GM11168 (cell line): ENCODE results near the gene OR2A7.
"Not testable (repeated sequence)": the region's sequence is repeated elsewhere in the genome, so short reads cannot be mapped to it uniquely, and the experiment has no call there.

Experiments
- in situ Hi-C: fragments of 300-500 bp; cut with MboI; formaldehyde crosslinking; loops from one replicate; pipeline ENCODE4 v1.12.0; 2022; ENCODE audit warnings: low sequenced_read_pairs; ENCODE audit not compliant: unreplicated experiment

The OR2A7 gene, protein sequence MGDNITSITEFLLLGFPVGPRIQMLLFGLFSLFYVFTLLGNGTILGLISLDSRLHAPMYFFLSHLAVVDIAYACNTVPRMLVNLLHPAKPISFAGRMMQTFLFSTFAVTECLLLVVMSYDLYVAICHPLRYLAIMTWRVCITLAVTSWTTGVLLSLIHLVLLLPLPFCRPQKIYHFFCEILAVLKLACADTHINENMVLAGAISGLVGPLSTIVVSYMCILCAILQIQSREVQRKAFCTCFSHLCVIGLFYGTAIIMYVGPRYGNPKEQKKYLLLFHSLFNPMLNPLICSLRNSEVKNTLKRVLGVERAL

DNA sequence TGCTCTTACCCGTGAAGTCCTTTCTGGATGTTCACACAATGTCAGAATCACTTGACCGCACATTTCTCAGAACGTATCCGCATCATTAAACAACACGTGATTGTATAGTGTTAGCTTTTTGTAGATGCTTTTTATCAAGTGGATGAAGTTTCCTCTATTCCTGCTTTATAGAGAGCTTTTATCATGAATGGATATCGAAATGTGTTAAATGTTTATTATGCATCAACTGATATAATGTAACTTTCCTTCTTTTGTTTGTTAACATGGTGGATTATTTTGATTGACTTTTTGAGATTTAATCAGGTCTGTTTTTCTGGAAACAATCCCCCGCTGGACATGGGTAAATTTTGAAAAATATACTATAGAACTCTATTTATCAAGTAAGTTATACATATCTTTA, at the start of gene OR2A7:
Gene OR2A7, minus strand, starts transcription at position 101 of the 400 bp plus-strand sequence. CDS start 5,164 bp downstream, outside the sequence.
- in situ Hi-C loops, result not testable (repeated sequence)

DNA sequence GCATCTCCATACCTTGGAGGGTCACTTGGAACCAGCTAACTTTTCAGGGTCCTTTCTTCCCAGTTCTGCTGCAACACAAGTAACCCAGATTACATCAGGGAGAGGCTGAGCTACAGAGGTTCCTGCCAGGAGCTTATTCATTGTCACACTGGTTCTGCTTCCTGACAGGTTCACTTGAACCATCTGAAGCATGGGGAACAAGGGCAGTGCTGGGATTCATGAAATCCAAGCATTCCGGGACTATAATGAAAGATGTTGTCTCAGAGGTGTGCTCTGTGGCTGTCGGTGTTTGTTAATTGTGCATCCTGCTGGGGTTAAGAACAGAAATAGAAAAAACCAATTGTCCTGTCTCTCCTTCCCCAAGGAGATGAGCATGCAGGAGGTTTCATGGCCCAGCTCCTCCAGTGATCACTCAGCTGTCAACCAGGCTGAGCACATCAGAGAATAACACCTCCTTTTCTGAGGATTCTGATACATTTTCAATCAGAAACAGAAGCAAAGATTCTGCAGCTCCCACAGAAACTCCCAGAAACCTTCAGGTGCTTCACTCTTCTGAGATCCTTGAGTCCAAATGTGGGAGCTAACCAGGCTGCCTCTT, 47.4 kb upstream of the OR2A7 start, which contains the start of gene OR2A1:
Gene OR2A1, plus strand, starts transcription at position 548 of the 598 bp plus-strand sequence. CDS start 5,706 bp downstream, outside the sequence.
- in situ Hi-C loops, result not testable (repeated sequence)

DNA sequence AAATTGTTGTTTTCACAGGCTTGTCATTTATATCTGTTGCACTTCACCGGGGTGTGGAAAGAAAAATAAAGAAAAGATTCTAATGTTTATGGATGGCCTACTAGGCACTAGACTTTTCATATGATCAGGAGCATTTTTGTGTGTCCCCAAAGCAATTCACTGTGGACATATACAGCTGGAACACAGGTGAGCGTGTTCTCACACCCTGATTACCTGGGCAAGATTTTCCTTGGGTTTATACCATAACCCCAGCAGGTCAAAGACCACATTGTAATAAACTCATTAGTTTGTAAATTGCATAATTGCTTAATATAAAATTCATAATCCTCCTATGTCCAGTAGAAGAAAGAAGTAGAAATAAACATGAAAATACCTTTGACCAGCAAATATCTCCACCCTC, 46.6 kb upstream of the OR2A7 start:
- in situ Hi-C loops, result not testable (repeated sequence)

DNA sequence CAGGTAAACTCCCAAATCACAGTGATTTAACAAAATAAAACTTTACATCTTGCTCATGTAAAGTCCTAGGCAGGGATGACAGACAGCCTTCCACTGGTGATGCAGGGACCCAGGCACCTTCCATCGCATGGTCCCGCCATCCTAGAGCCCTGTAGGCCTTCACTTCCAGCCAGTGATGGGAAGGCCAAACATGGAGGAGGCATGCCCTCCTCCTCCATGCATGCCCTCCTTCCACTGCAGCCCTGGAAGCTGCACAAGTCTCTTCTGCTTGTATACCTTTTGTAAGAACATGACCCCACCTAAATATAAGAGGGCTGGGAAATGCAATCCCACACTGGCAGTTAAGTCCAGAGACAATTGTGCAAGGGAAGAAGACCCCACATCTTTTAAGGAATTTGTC, 45.1 kb upstream of the OR2A7 start:
- in situ Hi-C loops, result not testable (repeated sequence)

DNA sequence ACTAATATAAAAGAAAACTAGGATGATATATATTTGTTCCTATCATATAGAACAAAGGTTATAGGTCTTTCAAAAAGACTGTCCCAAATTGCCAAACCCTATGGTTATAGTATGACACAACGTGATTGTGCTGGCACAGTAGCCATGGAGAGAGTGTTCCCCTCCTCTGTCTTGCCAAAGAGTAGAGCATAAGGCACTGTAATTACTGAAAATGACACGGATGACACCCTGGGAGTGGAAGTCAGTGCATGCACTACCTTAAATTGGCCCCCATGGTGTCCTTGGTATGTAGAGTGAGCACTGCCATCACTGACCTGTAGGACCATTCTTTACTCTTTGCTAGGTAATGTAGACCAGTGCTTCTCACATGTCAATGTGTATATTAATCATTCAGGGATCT, 40.6 kb upstream of the OR2A7 start:
- in situ Hi-C loops, result not testable (repeated sequence)

DNA sequence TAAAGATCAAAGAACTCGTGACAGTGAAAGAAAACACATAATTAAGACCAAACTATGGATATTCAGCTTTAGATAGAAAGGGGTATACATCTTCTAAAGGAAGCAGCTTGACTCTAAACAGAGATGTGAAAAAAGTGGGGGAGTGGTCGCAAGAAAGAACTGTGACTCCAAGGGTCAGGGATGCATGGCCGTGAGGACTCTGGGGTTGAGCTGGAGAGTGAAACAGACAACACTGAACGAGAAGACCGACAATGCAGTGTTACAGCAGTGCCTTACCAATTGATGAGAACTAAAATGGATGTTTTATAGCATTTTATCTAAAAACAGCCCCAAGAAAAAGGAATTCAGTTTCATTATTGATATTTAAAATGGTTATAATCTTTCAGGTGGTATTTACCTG, 39.0 kb upstream of the OR2A7 start:
- in situ Hi-C loops, result not testable (repeated sequence)

DNA sequence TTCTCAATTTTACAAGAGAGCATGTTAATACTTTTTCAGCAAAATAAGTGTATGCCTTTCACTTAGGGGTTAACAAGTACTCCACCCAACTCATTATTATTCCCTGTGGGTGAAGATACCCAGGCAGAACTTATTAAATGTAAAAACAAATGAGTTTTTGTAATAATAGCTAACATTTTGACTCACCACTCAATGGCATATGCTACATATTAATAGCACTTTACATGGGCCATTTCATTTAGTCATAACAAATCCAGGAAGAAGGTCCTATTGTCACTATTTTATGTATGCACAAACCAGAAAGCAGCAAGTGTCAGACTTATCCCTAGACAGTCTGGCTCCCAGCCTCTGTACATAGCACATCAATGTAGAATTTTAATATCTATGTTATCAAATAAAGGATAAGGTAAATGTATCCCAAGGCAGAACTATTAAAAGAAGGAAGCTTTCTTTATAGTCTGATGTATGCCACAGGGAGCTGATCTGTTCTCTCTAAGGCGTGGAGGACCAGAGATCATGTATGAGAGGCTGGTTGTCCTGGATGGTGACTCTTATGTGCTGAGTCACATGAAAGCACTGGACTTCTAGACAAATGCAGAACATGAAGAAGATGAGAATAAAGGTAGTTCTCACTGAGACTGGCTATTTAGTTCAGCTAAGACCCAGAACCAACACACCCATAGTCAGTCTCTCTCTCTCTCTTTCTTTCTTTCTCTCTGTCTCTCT, 38.1 kb upstream of the OR2A7 start:
- in situ Hi-C loops, result not testable (repeated sequence)

DNA sequence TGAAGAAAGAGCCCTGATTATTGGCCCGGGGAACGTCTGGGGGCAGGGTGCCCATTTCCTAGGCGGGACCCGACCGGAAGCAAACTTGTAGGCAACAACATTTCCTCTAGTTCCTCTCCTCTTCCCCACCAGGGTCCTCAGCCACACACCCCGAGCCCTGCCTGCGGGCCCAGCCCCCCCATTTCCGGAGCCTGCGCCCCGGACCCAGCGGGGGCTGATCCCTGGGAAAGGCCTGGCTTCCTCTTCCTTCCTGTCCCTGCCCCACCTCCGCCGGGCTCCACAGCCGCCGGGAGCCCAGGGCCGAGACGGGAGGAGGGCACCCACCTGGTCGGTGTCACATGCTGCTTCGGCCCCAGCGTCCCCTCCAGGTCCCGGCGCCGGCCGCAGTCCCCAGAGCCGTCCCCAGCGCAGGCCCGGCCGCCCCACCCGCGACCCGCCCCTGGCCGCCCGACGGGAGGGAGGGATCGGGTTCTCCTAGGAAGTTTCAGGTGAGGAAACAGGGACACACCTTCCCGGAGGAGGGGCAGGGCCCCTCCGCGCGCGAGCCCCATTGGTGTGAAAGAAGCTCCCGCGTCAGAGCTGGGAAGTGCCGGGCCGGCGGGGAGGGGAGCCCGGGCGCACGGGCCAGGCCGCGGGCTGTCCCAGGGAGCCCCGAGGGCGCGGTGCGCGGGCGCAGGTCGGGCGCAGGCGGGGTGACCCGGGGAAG, 29.4 kb upstream of the OR2A7 start:
- in situ Hi-C loops, result not testable (repeated sequence)

DNA sequence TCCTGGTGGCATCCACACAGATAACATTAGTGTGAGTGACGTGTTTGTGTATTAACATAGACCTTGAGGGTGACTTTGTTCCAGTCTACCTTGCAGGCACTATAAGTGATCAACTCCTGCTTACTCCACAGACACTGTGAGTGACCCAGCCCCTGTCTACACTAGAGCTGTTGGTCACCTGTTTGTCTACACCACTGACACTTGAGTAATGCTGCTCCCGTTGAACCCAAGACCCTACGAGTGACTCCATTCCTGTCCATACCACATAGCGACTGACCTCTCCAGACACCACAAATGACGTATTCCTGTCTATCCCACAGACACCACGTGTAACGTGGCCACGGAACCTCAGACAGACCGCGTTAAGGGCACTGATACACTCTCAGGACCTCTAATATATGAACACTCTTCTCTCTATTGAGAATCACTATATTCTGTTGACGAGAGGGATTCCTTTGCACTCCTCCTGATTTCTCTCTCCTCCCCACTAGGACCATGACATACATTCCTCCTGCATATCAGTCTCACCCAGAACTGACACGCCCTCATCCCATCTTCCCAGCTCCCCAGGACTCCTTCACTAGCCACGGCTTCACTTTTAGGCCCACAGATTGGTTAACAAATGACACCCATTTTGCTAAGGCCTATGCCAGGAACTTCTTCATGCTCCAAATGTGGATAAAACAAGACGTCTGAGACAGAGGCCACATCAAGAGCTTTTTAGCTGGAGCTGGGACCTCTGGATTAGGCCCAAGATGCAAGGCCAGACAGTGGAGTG, 28.0 kb upstream of the OR2A7 start:
- in situ Hi-C loops, result not testable (repeated sequence)

DNA sequence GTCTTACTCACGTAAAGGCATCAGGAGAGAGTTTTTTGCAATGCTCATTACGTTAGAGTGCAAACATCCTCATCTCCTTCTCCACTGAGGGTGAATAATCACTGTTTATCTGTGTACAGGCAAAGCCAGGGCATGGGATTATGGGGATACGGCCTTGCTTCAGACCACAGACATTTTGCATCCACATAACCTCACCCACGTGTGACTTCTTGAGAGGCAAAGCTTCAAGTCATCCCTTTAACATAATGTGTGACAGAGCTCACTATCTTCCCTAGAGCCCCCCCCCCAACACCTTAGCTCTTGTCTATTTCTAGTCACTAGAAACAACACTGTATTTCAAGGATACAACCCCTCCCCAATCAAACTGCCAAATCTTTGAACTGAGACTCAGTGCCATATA, 27.0 kb upstream of the OR2A7 start:
- in situ Hi-C loops, result not testable (repeated sequence)

DNA sequence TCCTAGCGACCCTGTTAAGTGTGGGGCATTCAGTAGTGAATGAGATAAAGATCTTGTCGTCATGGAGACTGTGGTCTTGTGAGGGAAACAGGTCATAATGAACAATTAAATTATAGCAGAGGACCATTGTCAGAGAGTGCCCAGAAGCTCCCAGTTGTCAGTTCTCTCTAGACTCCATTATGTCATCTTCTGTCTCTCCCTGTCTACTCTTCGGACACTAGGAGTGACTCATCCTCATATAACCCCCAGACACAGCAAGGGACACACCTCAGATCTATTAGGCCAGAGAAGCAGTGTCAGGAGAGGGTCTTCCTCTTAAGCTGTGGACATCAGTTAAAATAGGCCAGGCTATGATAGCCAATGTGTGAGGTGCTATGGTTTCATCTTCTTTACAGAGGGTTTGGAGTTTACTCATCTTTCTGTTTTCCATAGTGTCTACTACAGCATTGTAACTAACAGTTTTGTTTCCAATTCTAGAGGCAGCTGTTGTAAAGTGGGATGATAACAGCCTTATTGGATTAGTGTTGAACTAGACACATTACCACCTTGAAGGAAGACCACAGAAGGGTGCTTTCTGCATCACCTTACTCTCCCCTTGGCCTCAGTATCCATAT, 22.7 kb upstream of the OR2A7 start:
- in situ Hi-C loops, result not testable (repeated sequence)

DNA sequence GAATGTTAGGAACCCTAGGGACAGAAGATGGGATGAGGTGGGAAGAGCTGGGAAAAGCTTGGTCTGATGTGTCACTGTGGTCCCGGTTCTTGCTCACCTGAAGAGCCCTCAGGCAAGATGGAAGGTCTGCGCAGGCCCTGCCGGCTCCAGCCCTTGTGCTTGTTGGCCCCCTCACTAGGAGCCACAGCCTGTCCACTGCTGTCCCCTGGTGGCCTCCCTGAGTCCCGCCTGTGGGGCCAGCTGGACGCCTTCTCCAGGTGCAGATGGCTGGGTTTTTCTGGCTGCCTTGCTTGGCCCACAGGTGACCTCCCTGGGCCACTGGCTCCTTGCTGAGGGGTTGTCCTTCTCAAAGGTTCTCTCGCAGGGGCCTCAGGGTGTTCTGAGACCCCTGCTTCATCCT, 19.1 kb upstream of the OR2A7 start:
- in situ Hi-C loops, result not testable (repeated sequence)

DNA sequence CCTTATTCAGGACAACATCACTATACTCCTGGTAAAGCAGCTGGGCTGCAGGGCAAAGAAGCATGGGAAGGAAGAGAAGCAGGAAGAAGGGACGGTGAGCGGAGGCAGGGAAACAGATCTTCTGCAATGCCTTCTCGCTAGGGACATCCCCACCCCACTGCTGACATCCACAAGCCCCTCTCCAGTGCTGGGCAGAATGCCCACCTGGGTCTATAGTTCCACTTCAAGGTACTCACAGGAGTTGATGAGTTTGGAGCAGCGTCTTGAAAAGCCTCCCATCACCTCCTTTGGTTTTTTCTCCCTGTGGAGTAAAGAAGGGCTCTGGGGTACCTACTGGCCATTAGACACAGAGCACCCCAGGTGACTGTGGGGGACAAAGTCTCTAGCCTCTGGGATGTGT, 17.9 kb upstream of the OR2A7 start:
- in situ Hi-C loops, result not testable (repeated sequence)

DNA sequence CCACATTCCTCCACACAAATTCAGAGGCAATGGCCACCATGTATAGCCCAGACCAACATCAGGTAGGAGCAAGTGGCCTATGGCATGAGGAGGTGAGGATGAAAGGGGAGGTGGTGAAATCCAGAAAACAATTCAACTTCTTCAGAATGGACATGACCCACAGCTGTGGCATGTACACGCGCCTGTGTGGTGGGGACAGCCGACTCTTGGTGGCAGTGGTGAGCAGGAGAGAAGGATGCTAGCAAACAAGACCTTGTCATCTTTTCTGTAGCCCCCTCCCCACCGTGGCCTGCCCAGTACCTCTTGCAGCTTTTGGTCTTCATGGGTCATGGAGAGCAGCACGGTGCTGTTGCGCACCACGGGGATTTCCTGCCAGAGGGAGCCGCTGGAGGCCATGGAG, 17.4 kb upstream of the OR2A7 start:
- in situ Hi-C loops, result not testable (repeated sequence)

DNA sequence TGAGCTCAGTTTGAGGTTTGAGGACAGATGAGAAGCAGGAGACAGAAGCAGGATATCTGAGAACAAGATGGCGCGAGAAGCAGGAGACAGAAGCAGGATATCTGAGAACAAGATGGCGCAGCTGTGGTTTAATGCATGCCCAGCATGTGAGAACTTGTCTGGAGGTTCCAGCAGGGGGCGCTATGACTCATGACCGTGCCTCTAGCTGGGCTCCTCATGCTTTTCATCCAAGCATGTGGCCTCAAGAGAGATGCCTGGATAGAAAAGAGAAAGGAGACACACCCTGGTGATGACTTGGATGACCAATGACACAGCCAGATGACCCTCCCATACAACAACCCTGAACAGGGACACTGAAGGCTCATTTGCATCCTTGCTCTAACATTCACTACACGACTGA, 15.4 kb upstream of the OR2A7 start:
- in situ Hi-C loops, result not testable (repeated sequence)

DNA sequence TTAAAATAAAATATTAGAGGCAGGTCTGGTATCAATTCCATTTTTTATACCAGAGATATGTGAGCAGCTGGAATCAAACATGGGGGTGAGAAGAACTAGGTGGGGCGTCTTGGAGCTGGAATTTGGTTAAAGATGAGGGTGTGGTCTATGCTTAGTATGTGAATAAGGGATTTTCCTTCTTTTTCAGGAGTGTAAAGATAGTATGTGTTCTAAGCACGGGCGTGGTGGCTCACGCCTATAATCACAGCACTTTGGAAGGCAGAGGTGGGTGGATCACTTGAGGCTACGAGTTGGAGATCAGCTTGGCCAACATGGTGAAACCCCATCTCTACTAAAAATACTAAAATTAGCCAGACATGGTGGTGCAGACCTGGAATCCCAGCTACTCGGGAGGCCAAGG, 10.7 kb upstream of the OR2A7 start:
- in situ Hi-C loops, result not testable (repeated sequence)

DNA sequence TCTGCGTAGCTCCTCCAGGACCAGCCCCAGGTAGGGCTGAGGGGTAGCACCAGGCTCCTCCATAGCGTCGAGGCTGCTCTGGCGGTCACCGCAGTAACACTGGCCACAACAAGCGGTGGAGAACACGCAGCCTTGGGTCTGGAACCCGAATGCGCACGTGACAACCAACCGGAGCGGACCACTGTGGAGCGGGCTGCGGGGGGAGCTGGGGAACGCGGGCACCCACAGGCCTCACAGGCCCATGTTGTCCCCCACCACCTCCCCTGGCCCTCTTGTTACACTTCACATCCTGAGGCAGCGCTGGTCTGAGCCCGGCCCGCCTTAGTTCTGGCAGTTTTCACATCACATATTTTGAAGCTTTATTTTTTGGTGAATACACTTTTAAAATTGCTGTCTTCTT, 4.6 kb upstream of the OR2A7 start, which contains the start of gene CTAGE8:
Gene CTAGE8, minus strand, starts transcription at position 101 of the 400 bp plus-strand sequence. Its CDS starts 38 bp downstream, at position 63.
- in situ Hi-C loops, result not testable (repeated sequence)

DNA sequence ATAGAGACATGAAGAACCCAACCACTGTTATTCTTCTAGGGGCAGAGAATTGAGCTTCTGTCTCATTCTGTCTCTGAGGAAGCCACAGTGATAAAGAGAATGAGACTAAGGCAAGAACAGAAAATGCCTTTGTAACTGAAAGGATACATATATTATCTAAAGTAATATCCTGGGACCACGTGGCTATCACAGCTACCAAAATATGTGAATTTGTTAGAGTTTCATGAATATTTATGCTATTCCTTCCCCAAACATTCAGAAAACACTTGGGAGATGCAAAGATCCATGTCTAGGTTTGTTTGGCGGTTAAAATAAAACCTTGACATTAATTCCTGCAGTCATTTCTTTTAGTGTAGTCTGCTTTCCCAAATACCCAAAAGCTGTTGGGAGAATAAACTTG, 2.5 kb downstream of the OR2A7 start:
- in situ Hi-C loops, result not testable (repeated sequence)

DNA sequence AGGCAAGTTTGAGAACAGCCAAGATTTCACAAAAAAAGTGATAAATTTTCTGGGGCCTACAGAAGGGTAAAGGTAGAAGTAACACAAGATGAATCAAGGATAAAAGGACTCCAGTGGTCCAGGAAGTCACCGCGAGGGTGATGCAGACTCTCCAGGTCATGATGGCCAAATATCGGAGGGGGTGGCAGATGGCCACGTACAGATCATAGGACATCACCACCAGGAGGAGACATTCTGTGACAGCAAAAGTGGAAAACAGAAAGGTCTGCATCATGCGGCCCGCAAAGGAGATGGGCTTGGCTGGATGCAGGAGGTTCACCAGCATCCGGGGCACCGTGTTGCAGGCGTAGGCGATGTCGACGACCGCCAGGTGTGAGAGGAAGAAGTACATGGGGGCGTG, 5.5 kb downstream of the OR2A7 start:
- in situ Hi-C loops, result not testable (repeated sequence)
